Activated B cell treated with CpG ODN at 0.5 μM for 24 hours (primary cell): ENCODE measurements around the gene DOC2B. TPM values are rescaled to one million over a fixed set of nuclear protein-coding genes. Genes with fewer than 3 reads are reported as not detected.

Experiments
- ATAC-seq: fragments of 200-7000 bp; cut with Tn5 transposase; one replicate; pipeline ENCODE4 v1.10.0; 2021; ENCODE audit warnings: low read depth, mild to moderate bottlenecking, moderate library complexity
- CTCF ChIA-PET: fragments of 350-600 bp; sonication (Branson Sonifier 250); formaldehyde crosslinking; loops from one replicate; lab custom pipeline; 2021; ENCODE audit warnings: antibody characterized with exemption; lab: Charles Lee
- POLR2A ChIA-PET: fragments of 350-600 bp; sonication (Branson Sonifier 250); formaldehyde crosslinking; loops from one replicate; lab custom pipeline; 2021; ENCODE audit warnings: antibody characterized with exemption; lab: Charles Lee
- DNase-seq: peaks from one replicate; pipeline ENCODE4 v3.0.0; 2022
- H3K27ac Mint-ChIP-seq: one replicate; pipeline ENCODE4 v1.8.0; 2020; ENCODE audit warnings: mixed read lengths
- H3K27me3 Mint-ChIP-seq: one replicate; pipeline ENCODE4 v1.8.0; 2021; ENCODE audit warnings: mixed read lengths
- H3K36me3 Mint-ChIP-seq: one replicate; pipeline ENCODE4 v1.8.0; 2021; ENCODE audit warnings: low read depth, mixed read lengths
- H3K4me1 Mint-ChIP-seq: one replicate; pipeline ENCODE4 v1.8.0; 2021; ENCODE audit warnings: mixed read lengths
- H3K4me3 Mint-ChIP-seq: one replicate; pipeline ENCODE4 v1.8.0; 2020; ENCODE audit warnings: mild to moderate bottlenecking, mixed read lengths
- H3K9me3 Mint-ChIP-seq: one replicate; pipeline ENCODE4 v1.8.0; 2020; ENCODE audit warnings: mixed read lengths
- CTCF ChIP-seq: fragments of 200-600 bp; IDR thresholded peaks from one replicate; pipeline ENCODE4 v1.8.0; 2022; ENCODE audit warnings: antibody characterized with exemption, mild to moderate bottlenecking
- intact Hi-C: fragments of 100-400 bp; cut with micrococcal nuclease; formaldehyde crosslinking; loops from one replicate; pipeline ENCODE4 v1.15.1; 2024
- total RNA-seq: library from RNA; stranded (reverse); gene quantifications from 2 replicates; pipeline ENCODE4 v1.2.3, GENCODE V29; 2022

Gene DOC2B
- total RNA-seq, 1 donor from 2014 or later = not detected

GRCh38 chr17:160336-160735, 21.1 kb downstream of the DOC2B start:
- Mint-ChIP-seq H3K27me3 (peaks cover 5% of the 10 kb centered on the region), H3K27ac (no peak overlapping the region), H3K9me3 (no peaks in the 10 kb centered on the region), H3K36me3 (no peaks in the 10 kb centered on the region), H3K4me3 (no peak overlapping the region), H3K4me1 (no peaks in the 10 kb centered on the region)
- no peak for DNase-seq
- intact Hi-C loops = no loop called here
- TF ChIP-seq CTCF = no peak
- CTCF ChIA-PET = no interaction called here
- POLR2A ChIA-PET = no interaction called here
- ATAC-seq = no peak

GRCh38 chr17:159609-160008, 21.8 kb downstream of the DOC2B start:
- Mint-ChIP-seq H3K27me3 (peaks cover 5% of the 10 kb centered on the region), H3K27ac (no peak overlapping the region), H3K36me3 (no peaks in the 10 kb centered on the region), H3K4me3 (no peak overlapping the region), H3K4me1 (no peaks in the 10 kb centered on the region), H3K9me3 (no peaks in the 10 kb centered on the region)
- intact Hi-C loops = no loop called here
- TF ChIP-seq CTCF = no peak
- POLR2A ChIA-PET = no interaction called here
- no peak for ATAC-seq
- CTCF ChIA-PET = no interaction called here
- no peak for DNase-seq

GRCh38 chr17:158379-158778, 23.1 kb downstream of the DOC2B start:
- H3K4me3 Mint-ChIP-seq = no peak overlapping the region
- POLR2A ChIA-PET = no interaction called here
- DNase-seq = no peak
- intact Hi-C loops = no loop called here
- no peak for TF ChIP-seq CTCF
- CTCF ChIA-PET = no interaction called here
- no peaks in the 10 kb centered on the region for H3K4me1 Mint-ChIP-seq
- no peak overlapping the region for H3K27ac Mint-ChIP-seq
- no peaks in the 10 kb centered on the region for H3K9me3 Mint-ChIP-seq
- no peak for ATAC-seq
- peaks cover 7% of the 10 kb centered on the region for H3K27me3 Mint-ChIP-seq
- H3K36me3 Mint-ChIP-seq = no peaks in the 10 kb centered on the region

- H3K27me3 Mint-ChIP-seq = peaks cover 5% of the 10 kb centered on the region
- CTCF ChIA-PET = no interaction called here
These were observed 23.5 kb downstream of the DOC2B start for GRCh38 chr17:157901-158300.

GRCh38 chr17:156946-157345, 24.5 kb downstream of the DOC2B start:
- intact Hi-C loops = no loop called here

More at GRCh38 chr17:157901-158300, 23.5 kb downstream of the DOC2B start:
- no peak overlapping the region for H3K27ac Mint-ChIP-seq
- H3K9me3 Mint-ChIP-seq = no peaks in the 10 kb centered on the region
- intact Hi-C loops = no loop called here
- H3K36me3 Mint-ChIP-seq = no peaks in the 10 kb centered on the region
- H3K4me3 Mint-ChIP-seq = no peak overlapping the region
- no peak for DNase-seq
- POLR2A ChIA-PET = no interaction called here
- H3K4me1 Mint-ChIP-seq = no peaks in the 10 kb centered on the region
- TF ChIP-seq CTCF = no peak
- ATAC-seq = no peak

More at GRCh38 chr17:156946-157345, 24.5 kb downstream of the DOC2B start:
- Mint-ChIP-seq H3K27ac (no peak overlapping the region), H3K36me3 (no peaks in the 10 kb centered on the region), H3K4me3 (no peak overlapping the region), H3K9me3 (no peaks in the 10 kb centered on the region), H3K4me1 (no peaks in the 10 kb centered on the region), H3K27me3 (peaks cover 2% of the 10 kb centered on the region)
- no peak for TF ChIP-seq CTCF
- DNase-seq = no peak
- POLR2A ChIA-PET = no interaction called here
- CTCF ChIA-PET = no interaction called here
- no peak for ATAC-seq
